Uterus (tissue), 4 donors: ENCODE results near the gene CDKN2B-AS1. TPM values are rescaled to one million over a fixed set of nuclear protein-coding genes. Genes with fewer than 3 reads are reported as not detected.

Experiments used
- DNase-seq, 2 donors: peaks; one replicate each; pipeline ENCODE4 v3.0.0-alpha.2; 2019 to 2020
- H3K27ac ChIP-seq, 2 donors: fragments of 200-600 bp; sonication (generic); 1 replicate in 1 of 2; 2 replicates in 1 of 2; pipeline ENCODE4 v1.5.1; 2016 to 2018
- H3K27me3 ChIP-seq, 2 donors: fragments of 200-600 bp; sonication (generic); one replicate each; pipeline ENCODE4 v1.5.1; 2018 to 2019; ENCODE audit warnings: control low read depth in 1 of 2
- H3K36me3 ChIP-seq, 2 donors: fragments of 200-600 bp; sonication (generic); one replicate each; pipeline ENCODE4 v1.5.1; 2019; ENCODE audit warnings: control low read depth in 1 of 2
- H3K4me1 ChIP-seq, 2 donors: fragments of 200-600 bp; sonication (generic); one replicate each; pipeline ENCODE4 v1.5.1; 2018 to 2019; ENCODE audit warnings: control low read depth in 1 of 2
- H3K4me3 ChIP-seq, 2 donors: fragments of 200-600 bp; sonication (generic); 1 replicate in 1 of 2; 2 replicates in 1 of 2; pipeline ENCODE4 v1.5.1; 2018 to 2019; ENCODE audit warnings: mild to moderate bottlenecking in 1 of 2
- H3K9me3 ChIP-seq, 2 donors: fragments of 200-600 bp; sonication (generic); one replicate each; pipeline ENCODE4 v1.5.1; 2019; ENCODE audit warnings: control low read depth in 1 of 2
- POLR2A ChIP-seq, 2 donors: fragments of 450-650 bp; IDR thresholded peaks; one replicate each; pipeline ENCODE4 v1.6.1; 2016; ENCODE audit warnings: antibody characterized with exemption in 2 of 2, mild to moderate bottlenecking in 1 of 2, moderate library complexity in 1 of 2
- intact Hi-C: fragments of 100-400 bp; cut with DNase I; formaldehyde crosslinking; loops from one replicate; pipeline ENCODE4 v1.15.1; 2023; ENCODE audit warnings: low total_unique reads
- total RNA-seq, 4 donors: library from RNA; depleted of rRNA in 3 of 4; stranded (reverse); fragments of >200 nt in 3 of 4; gene quantifications; one replicate each; pipeline versions ENCODE4 v1.1.0 to v1.2.4, GENCODE V29; 2014 to 2023
- TF ChIP-seq, protein P1 (sequence below), 4 experiments: fragments of 200-600 bp in 2 of 4; fragments of 450-650 bp in 2 of 4; sonication (generic) in 2 of 4; IDR thresholded peaks; one replicate each; pipeline ENCODE4 v1.5.1; 2016 to 2019; ENCODE audit warnings: antibody characterized with exemption in 4 of 4, mild to moderate bottlenecking in 2 of 4, moderate library complexity in 1 of 4
- donor health status: DM: yes; HTN: yes; CAD: no.

The CDKN2B-AS1 gene
- total RNA-seq, 4 donors from 2014 or later = 0.29 to 1.8 (median 0.35) TPM; not detected in 1

DNA sequence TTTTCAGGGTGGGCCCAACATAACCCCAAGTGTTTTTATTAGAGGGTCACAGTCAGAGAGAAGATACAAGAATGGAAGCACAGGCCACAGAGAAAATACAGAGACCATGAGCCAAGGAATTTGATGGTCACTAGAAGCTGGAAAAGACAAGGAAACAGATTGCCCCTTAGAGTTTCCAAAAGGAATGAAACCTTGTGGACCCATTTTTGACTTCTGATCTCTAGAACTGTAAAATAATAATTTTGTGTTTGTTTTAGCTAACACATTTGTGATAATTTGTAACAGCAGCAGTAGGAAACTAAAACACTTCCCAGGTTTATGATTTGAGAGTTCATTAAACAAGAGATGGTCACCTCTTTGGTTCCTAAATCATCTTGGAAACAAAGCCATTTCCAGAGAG, 22.2 kb upstream of the CDKN2B-AS1 start:
- Histone ChIP-seq H3K36me3 (no peaks in the 10 kb centered on the region), H3K4me3 (no peak overlapping the region), H3K4me1 (peaks cover 0 to 12% of the 10 kb centered on the region in 2 donors), H3K27me3 (peaks cover 29 to 99% of the 10 kb centered on the region in 2 donors), H3K9me3 (peaks cover 0 to 3% of the 10 kb centered on the region in 2 donors), H3K27ac (no peak overlapping the region)
- DNase-seq = no peak
- TF ChIP-seq, protein P1, sequence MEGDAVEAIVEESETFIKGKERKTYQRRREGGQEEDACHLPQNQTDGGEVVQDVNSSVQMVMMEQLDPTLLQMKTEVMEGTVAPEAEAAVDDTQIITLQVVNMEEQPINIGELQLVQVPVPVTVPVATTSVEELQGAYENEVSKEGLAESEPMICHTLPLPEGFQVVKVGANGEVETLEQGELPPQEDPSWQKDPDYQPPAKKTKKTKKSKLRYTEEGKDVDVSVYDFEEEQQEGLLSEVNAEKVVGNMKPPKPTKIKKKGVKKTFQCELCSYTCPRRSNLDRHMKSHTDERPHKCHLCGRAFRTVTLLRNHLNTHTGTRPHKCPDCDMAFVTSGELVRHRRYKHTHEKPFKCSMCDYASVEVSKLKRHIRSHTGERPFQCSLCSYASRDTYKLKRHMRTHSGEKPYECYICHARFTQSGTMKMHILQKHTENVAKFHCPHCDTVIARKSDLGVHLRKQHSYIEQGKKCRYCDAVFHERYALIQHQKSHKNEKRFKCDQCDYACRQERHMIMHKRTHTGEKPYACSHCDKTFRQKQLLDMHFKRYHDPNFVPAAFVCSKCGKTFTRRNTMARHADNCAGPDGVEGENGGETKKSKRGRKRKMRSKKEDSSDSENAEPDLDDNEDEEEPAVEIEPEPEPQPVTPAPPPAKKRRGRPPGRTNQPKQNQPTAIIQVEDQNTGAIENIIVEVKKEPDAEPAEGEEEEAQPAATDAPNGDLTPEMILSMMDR (IDR thresholded peaks at IDR 0.05) = no peak
- no peak for TF ChIP-seq POLR2A (IDR thresholded peaks at IDR 0.05)
- intact Hi-C loops = no loop called here

GRCh38 chr9:21974343-21974721, 20.3 kb upstream of the CDKN2B-AS1 start:
- Histone ChIP-seq H3K9me3 (peaks cover 0 to 3% of the 10 kb centered on the region in 2 donors), H3K4me3 (peak overlapping the region in 1 of 2 donors; percentile 31), H3K4me1 (peaks cover 0 to 12% of the 10 kb centered on the region in 2 donors), H3K36me3 (no peaks in the 10 kb centered on the region), H3K27ac (no peak overlapping the region), H3K27me3 (peaks cover 24 to 98% of the 10 kb centered on the region in 2 donors)
- TF ChIP-seq POLR2A (IDR thresholded peaks at IDR 0.05) = no peak
- TF ChIP-seq, protein P1 (IDR thresholded peaks at IDR 0.05) = no peak
- no peak for DNase-seq
- intact Hi-C loops = no loop called here

DNA sequence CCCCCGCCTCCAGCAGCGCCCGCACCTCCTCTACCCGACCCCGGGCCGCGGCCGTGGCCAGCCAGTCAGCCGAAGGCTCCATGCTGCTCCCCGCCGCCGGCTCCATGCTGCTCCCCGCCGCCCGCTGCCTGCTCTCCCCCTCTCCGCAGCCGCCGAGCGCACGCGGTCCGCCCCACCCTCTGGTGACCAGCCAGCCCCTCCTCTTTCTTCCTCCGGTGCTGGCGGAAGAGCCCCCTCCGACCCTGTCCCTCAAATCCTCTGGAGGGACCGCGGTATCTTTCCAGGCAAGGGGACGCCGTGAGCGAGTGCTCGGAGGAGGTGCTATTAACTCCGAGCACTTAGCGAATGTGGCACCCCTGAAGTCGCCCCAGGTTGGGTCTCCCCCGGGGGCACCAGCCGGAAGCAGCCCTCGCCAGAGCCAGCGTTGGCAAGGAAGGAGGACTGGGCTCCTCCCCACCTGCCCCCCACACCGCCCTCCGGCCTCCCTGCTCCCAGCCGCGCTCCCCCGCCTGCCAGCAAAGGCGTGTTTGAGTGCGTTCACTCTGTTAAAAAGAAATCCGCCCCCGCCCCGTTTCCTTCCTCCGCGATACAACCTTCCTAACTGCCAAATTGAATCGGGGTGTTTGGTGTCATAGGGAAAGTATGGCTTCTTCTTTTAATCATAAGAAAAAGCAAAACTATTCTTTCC, 19.7 kb upstream of the CDKN2B-AS1 start:
- Histone ChIP-seq H3K4me3 (peak overlapping the region in 1 of 2 donors; percentile 31), H3K4me1 (peaks cover 0 to 12% of the 10 kb centered on the region in 2 donors), H3K36me3 (no peaks in the 10 kb centered on the region), H3K27me3 (peaks cover 21 to 96% of the 10 kb centered on the region in 2 donors), H3K27ac (no peak overlapping the region), H3K9me3 (peaks cover 0 to 3% of the 10 kb centered on the region in 2 donors)
- intact Hi-C loops = no loop called here
- TF ChIP-seq, protein P1 (IDR thresholded peaks at IDR 0.05) = no peak
- TF ChIP-seq POLR2A (IDR thresholded peaks at IDR 0.05) = no peak
- no peak for DNase-seq

GRCh38 chr9:21976334-21976875, 18.2 kb upstream of the CDKN2B-AS1 start:
- Histone ChIP-seq H3K27ac (no peak overlapping the region), H3K36me3 (no peaks in the 10 kb centered on the region), H3K4me3 (no peak overlapping the region), H3K27me3 (peaks cover 17 to 84% of the 10 kb centered on the region in 2 donors), H3K4me1 (peaks cover 0 to 12% of the 10 kb centered on the region in 2 donors), H3K9me3 (peaks cover 0 to 3% of the 10 kb centered on the region in 2 donors)
- no peak for TF ChIP-seq POLR2A (IDR thresholded peaks at IDR 0.05)
- TF ChIP-seq, protein P1 (IDR thresholded peaks at IDR 0.05) = no peak
- no peak for DNase-seq
- intact Hi-C loops = no loop called here

DNA sequence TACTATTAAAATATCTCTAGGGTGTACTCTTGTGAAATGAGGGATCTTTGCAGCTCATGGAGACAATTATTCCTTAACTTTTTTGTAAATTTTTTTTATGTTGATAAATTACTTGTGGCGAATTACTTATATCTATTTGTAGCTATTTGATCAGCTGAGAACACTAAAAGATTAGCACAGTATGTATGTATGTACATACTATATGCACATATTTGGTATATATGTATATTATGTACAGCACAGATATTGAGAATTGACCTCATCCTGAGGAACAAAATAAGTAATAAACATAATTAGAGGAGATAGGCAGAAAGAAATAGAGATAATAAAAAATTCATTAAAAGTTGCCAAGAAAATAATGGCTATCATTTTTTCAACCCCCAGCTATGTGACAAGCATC, 12.2 kb upstream of the CDKN2B-AS1 start:
- TF ChIP-seq, protein P1 (IDR thresholded peaks at IDR 0.05) = no peak
- no peak for TF ChIP-seq POLR2A (IDR thresholded peaks at IDR 0.05)
- Histone ChIP-seq H3K36me3 (no peaks in the 10 kb centered on the region), H3K27me3 (peaks cover 0 to 74% of the 10 kb centered on the region in 2 donors), H3K4me1 (no peaks in the 10 kb centered on the region), H3K27ac (no peak overlapping the region), H3K4me3 (no peak overlapping the region), H3K9me3 (no peaks in the 10 kb centered on the region)
- no peak for DNase-seq
- intact Hi-C loops = no loop called here
